ENCODE data around the gene VCAM1. TPM values are rescaled to one million over a fixed set of nuclear protein-coding genes. Genes with fewer than 3 reads are reported as not detected.

VCAM1 gene
- total and polyA plus RNA-seq, 2 of the 8 experiments (the other 6 are each of a cell fraction or from before 2014, with no cell fraction given): 0.21 TPM; not detected in 1

DNA sequence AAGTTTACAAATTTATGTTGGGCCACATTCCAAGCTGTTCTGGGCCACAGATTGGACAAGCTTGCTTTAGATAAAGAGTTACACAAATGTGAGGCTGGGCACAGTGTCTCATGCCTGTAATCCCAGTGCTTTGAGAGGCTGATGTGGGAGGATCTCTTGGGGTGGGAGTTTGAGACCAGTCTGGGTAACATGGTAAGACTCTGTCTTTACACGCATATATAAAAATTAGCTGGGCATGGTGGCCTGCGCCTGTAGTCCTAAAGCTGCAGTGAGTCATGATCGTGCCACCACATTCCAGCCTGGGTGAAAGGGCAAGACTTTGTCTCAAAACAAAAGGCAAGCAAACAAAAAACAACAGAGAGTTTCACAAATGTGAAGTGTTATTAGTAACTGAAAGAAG lies 5.9 kb upstream of the VCAM1 start (continued):
- TF ChIP-seq RBBP5 (IDR thresholded peaks at IDR 0.05; ENCODE audit: borderline replicate concordance, low read depth, low read length) (no peak), ASH2L (IDR thresholded peaks at IDR 0.05; ENCODE audit: low read length) (no peak)

Data from H1 (cell line).